PC-3 (cell line): ENCODE results near the gene HDAC8. TPM values are rescaled to one million over a fixed set of nuclear protein-coding genes. Genes with fewer than 3 reads are reported as not detected.

Source experiments
- ATAC-seq: fragments of 200-7000 bp; cut with Tn5 transposase; 2 replicates; pipeline ENCODE4 v1.9.1; 2020; ENCODE audit warnings: mild to moderate bottlenecking, moderate library complexity
- BruUV-seq: library from RNA; stranded (reverse); fragments of 400-500 nt; replicated peaks from 2 replicates; lab custom pipeline; 2021; lab: Mats Ljungman, UMichigan
- CTCF ChIA-PET: fragments of 300-600 bp; sonication (Branson Sonifier 250); formaldehyde crosslinking; loops from one replicate; lab custom pipeline; 2022; ENCODE audit warnings: antibody characterized with exemption; lab: Charles Lee
- POLR2A ChIA-PET: fragments of 300-600 bp; sonication (Branson Sonifier 250); formaldehyde crosslinking; loops from one replicate; lab custom pipeline; 2022; ENCODE audit warnings: antibody characterized with exemption; ENCODE audit not compliant: unreplicated experiment; lab: Charles Lee
- DNase-seq: peaks from one replicate; pipeline ENCODE4 v3.0.0-alpha.2; 2015
- H2AFZ ChIP-seq: fragments of 300-600 bp; sonication (generic); 2 replicates; pipeline ENCODE4 v1.6.0; 2016; ENCODE audit warnings: antibody characterized with exemption, low read length
- H3F3A ChIP-seq: fragments of 300-600 bp; sonication (generic); one replicate; pipeline ENCODE4 v1.6.0; 2017; ENCODE audit warnings: antibody characterized with exemption, low read length, control low read depth, mild to moderate bottlenecking; ENCODE audit not compliant: unreplicated experiment
- H3K27ac ChIP-seq: fragments of 300-600 bp; sonication (generic); 2 replicates; pipeline ENCODE4 v1.5.1; 2016; ENCODE audit warnings: mild to moderate bottlenecking, low read length
- H3K27me3 ChIP-seq: fragments of 300-600 bp; sonication (generic); 2 replicates; pipeline ENCODE4 v1.6.1; 2016; ENCODE audit warnings: low read length, mixed read lengths
- H3K36me3 ChIP-seq: fragments of 300-600 bp; sonication (generic); 2 replicates; pipeline ENCODE4 v1.6.1; 2016; ENCODE audit warnings: low read depth, mixed run types, low read length, mixed read lengths
- H3K4me1 ChIP-seq: fragments of 300-600 bp; sonication (generic); 2 replicates; pipeline ENCODE4 v1.5.1; 2016; ENCODE audit warnings: low read length; ENCODE audit not compliant: insufficient read depth
- H3K4me2 ChIP-seq: fragments of 300-600 bp; sonication (generic); 2 replicates; pipeline ENCODE4 v1.6.0; 2016; ENCODE audit warnings: low read length
- H3K4me3 ChIP-seq: fragments of 300-600 bp; sonication (generic); 2 replicates; pipeline ENCODE4 v1.5.1; 2016; ENCODE audit warnings: mild to moderate bottlenecking, low read length, mixed read lengths
- H3K79me2 ChIP-seq: fragments of 300-600 bp; sonication (generic); 2 replicates; pipeline ENCODE4 v1.6.1; 2017; ENCODE audit warnings: low read length, mixed read lengths
- H3K9ac ChIP-seq: fragments of 300-600 bp; sonication (generic); 2 replicates; pipeline ENCODE4 v1.6.0; 2016; ENCODE audit warnings: mild to moderate bottlenecking, low read length
- H3K9me2 ChIP-seq: fragments of 300-600 bp; sonication (generic); replicated peaks from 2 replicates; pipeline ENCODE4 v1.6.1; 2016; ENCODE audit warnings: mixed run types, low read length, mixed read lengths
- H3K9me3 ChIP-seq: fragments of 300-600 bp; sonication (generic); 2 replicates; pipeline ENCODE4 v1.6.1; 2016; ENCODE audit warnings: low read length, mixed read lengths
- H4K20me1 ChIP-seq: fragments of 300-600 bp; sonication (generic); 2 replicates; pipeline ENCODE4 v1.6.1; 2016; ENCODE audit warnings: low read length, mixed read lengths
- CTCF ChIP-seq: fragments of 300-600 bp; sonication (generic); conservative IDR thresholded peaks from 2 replicates; pipeline ENCODE4 v1.5.1; 2017; ENCODE audit warnings: antibody characterized with exemption, low read depth, mild to moderate bottlenecking, low read length
- EZH2 ChIP-seq: fragments of 300-600 bp; sonication (generic); IDR thresholded peaks from one replicate; pipeline ENCODE4 v1.6.1; 2017; ENCODE audit warnings: antibody characterized with exemption, mild to moderate bottlenecking, low read length; ENCODE audit not compliant: unreplicated experiment
- EZH2phosphoT487 ChIP-seq: fragments of 300-600 bp; sonication (generic); IDR thresholded peaks from 2 replicates; pipeline ENCODE4 v1.6.1; 2018; ENCODE audit warnings: mild to moderate bottlenecking, antibody characterized with exemption, low read length, borderline replicate concordance
- intact Hi-C: fragments of 100-400 bp; cut with micrococcal nuclease; formaldehyde crosslinking; loops from 2 replicates; pipeline ENCODE4 v1.9.0; 2023
- total RNA-seq: library from RNA; depleted of rRNA; stranded (reverse); fragments of >200 nt; gene quantifications from 2 replicates; pipeline ENCODE4 v1.2.3, GENCODE V29; 2014

The HDAC8 gene
- total RNA-seq, 1 experiment from 2014 or later = 40.5 TPM

- no peaks in the 10 kb centered on the region for H3K27me3 ChIP-seq
- intact Hi-C loops = no loop called here
- DNase-seq = peak; percentile 70
- no peak overlapping the region for H3K4me2 ChIP-seq
- BruUV-seq = no TSS peak
- H3K36me3 ChIP-seq = no peaks in the 10 kb centered on the region
- peaks cover 13% of the 10 kb centered on the region for H3K4me1 ChIP-seq
- no peaks in the 10 kb centered on the region for H3K9me2 ChIP-seq
- peak; percentile 99 for ATAC-seq
- ChIA-PET POLR2A (no interaction called here), CTCF (no interaction called here)
- peak overlapping the region; percentile 31 for H3K27ac ChIP-seq
- TF ChIP-seq EZH2phosphoT487 = no peak
- TF ChIP-seq CTCF = no peak
- no peak for TF ChIP-seq EZH2
- no peak overlapping the region for H3K9ac ChIP-seq
- no peak overlapping the region for H3K4me3 ChIP-seq
- H3K79me2 ChIP-seq = no peaks in the 10 kb centered on the region
- H4K20me1 ChIP-seq = no peaks in the 10 kb centered on the region
- H3K9me3 ChIP-seq = no peaks in the 10 kb centered on the region
- H2AFZ ChIP-seq = no peak overlapping the region
- no peaks in the 10 kb centered on the region for H3F3A ChIP-seq
Observed at GRCh38 chrX:72358313-72358712, 214.3 kb downstream of the HDAC8 start.

GRCh38 chrX:72352786-72353185 is 219.9 kb downstream of the HDAC8 start:
- ChIA-PET CTCF (interaction anchor here (0.6 kb wide), 1 partner anchor 79 kb away, joined by 3 read pairs; no protein-coding TSS in a partner anchor), POLR2A (no interaction called here)
- BruUV-seq = no TSS peak

More at GRCh38 chrX:72352786-72353185, 219.9 kb downstream of the HDAC8 start:
- H2AFZ ChIP-seq = no peak overlapping the region
- no peaks in the 10 kb centered on the region for H3K27me3 ChIP-seq
- H3K9me2 ChIP-seq = no peaks in the 10 kb centered on the region
- no peaks in the 10 kb centered on the region; the same call in 1 of the 2 replicates for H3K36me3 ChIP-seq
- DNase-seq (no peak), ATAC-seq (no peak)
- no peaks in the 10 kb centered on the region for H3F3A ChIP-seq
- TF ChIP-seq EZH2 = no peak
- TF ChIP-seq EZH2phosphoT487 = no peak
- no peak for TF ChIP-seq CTCF
- H3K27ac ChIP-seq = no peak overlapping the region
- no peak overlapping the region for H3K9ac ChIP-seq
- intact Hi-C loops = no loop called here
- no peaks in the 10 kb centered on the region for H4K20me1 ChIP-seq
- H3K4me1 ChIP-seq = no peaks in the 10 kb centered on the region
- no peaks in the 10 kb centered on the region for H3K9me3 ChIP-seq
- H3K4me3 ChIP-seq = no peak overlapping the region
- no peak overlapping the region for H3K4me2 ChIP-seq
- H3K79me2 ChIP-seq = no peaks in the 10 kb centered on the region
